K562 (cell line): ENCODE data around the gene RGS7. TPM values are rescaled to one million over a fixed set of nuclear protein-coding genes. Genes with fewer than 3 reads are reported as not detected.

ENCODE experiments used
- ATAC-seq: fragments of 200-7000 bp; cut with Tn5 transposase; 3 replicates; pipeline ENCODE4 v1.9.1; 2020; ENCODE audit warnings: moderate library complexity
- BruUV-seq: library from RNA; stranded (reverse); fragments of 400-500 nt; replicated peaks from 2 replicates; lab custom pipeline; 2021; lab: Mats Ljungman, UMichigan
- CTCF ChIA-PET: fragments of 300-600 bp; formaldehyde crosslinking; extraction: SDS; loops from one replicate; lab custom pipeline; 2021; ENCODE audit warnings: low intra/inter-chr PET ratio; lab: Yijun Ruan, JAX
- POLR2A ChIA-PET: fragments of 300-600, 350-650 bp; sonication (Branson Sonifier 250); formaldehyde crosslinking; extraction: SDS; loops from one replicate; lab custom pipeline; 2021; ENCODE audit warnings: antibody characterized with exemption, inconsistent platforms; lab: Yijun Ruan, JAX
- DNase-seq, 4 experiments: peaks; one replicate each; pipeline versions ENCODE4 v3.0.0 to v3.0.0-alpha.2; 2011 to 2018; ENCODE audit warnings: low spot score in 3 of 4, mixed read lengths in 3 of 4; ENCODE audit errors: extremely low read depth in 1 of 4
- FAIRE-seq: peaks from 2 replicates; lab custom pipeline; 2011; peaks lifted over from hg19 to GRCh38; lab: Jason Lieb, UNC
- H2AFZ ChIP-seq: 2 replicates; pipeline ENCODE4 v1.6.0; 2011; ENCODE audit warnings: low read depth, low read length, control low read depth, inconsistent platforms
- H3K27ac ChIP-seq: fragments of 200-600 bp; 3 replicates; pipeline ENCODE4 v1.8.0; 2011; ENCODE audit warnings: low read depth, mild to moderate bottlenecking, control low read depth, inconsistent platforms, low read length, moderate library complexity, mixed read lengths; ENCODE audit errors: extremely low read depth
- H3K27me3 ChIP-seq, 2 experiments: fragments of 300-600 bp in 1 of 2; 2 replicates in 1 of 2; 3 replicates in 1 of 2; pipeline versions ENCODE4 v1.6.0 to v1.8.0; 2011; ENCODE audit warnings: inconsistent platforms in 2 of 2, low read length in 2 of 2, mild to moderate bottlenecking in 1 of 2, mixed read lengths in 1 of 2, moderate library complexity in 1 of 2; ENCODE audit not compliant: control insufficient read depth in 2 of 2, insufficient read depth in 2 of 2
- H3K36me3 ChIP-seq: fragments of 300-600 bp; 3 replicates; pipeline ENCODE4 v1.8.0; 2011; ENCODE audit warnings: mild to moderate bottlenecking, low read length, inconsistent platforms; ENCODE audit not compliant: control insufficient read depth, insufficient read depth
- H3K4me1 ChIP-seq, 2 experiments: fragments of 200-600 bp in 1 of 2; replicated peaks in 1 of 2; 2 replicates in 1 of 2; 3 replicates in 1 of 2; pipeline versions ENCODE4 v1.5.1 to v1.8.0; 2011; ENCODE audit warnings: inconsistent platforms in 2 of 2, low read length in 2 of 2, mild to moderate bottlenecking in 1 of 2, mixed read lengths in 1 of 2, moderate library complexity in 1 of 2; ENCODE audit not compliant: control insufficient read depth in 2 of 2, insufficient read depth in 2 of 2
- H3K4me2 ChIP-seq: 2 replicates; pipeline ENCODE4 v1.6.1; 2011; ENCODE audit warnings: low read length, control low read depth, inconsistent platforms, mixed read lengths; ENCODE audit not compliant: insufficient read depth
- H3K4me3 ChIP-seq: fragments of 200-600 bp; sonication (generic), shearing (Covaris generic); 2 replicates; pipeline ENCODE4 v1.5.1; 2016; ENCODE audit warnings: control low read depth, inconsistent platforms
- H3K79me2 ChIP-seq: fragments of 200-600 bp; 3 replicates; pipeline ENCODE4 v1.8.0; 2011; ENCODE audit warnings: low read length, inconsistent platforms; ENCODE audit not compliant: control insufficient read depth, insufficient read depth
- H3K9ac ChIP-seq, 2 experiments: 2 replicates each; pipeline versions ENCODE4 v1.6.0 to v1.6.1; 2011; ENCODE audit warnings: low read depth in 2 of 2, low read length in 2 of 2, control low read depth in 1 of 2, inconsistent platforms in 1 of 2, mild to moderate bottlenecking in 1 of 2, mixed read lengths in 1 of 2; ENCODE audit not compliant: insufficient read depth in 1 of 2
- H3K9me1 ChIP-seq: one replicate; pipeline ENCODE4 v1.6.0; 2011; ENCODE audit warnings: inconsistent platforms, mild to moderate bottlenecking, low read length, moderate library complexity; ENCODE audit not compliant: control insufficient read depth, insufficient read depth
- H3K9me3 ChIP-seq: replicated peaks from 2 replicates; pipeline ENCODE4 v1.5.1; 2011; ENCODE audit warnings: low read depth, low read length, inconsistent platforms; ENCODE audit not compliant: control insufficient read depth, insufficient read depth
- H4K20me1 ChIP-seq: replicated peaks from 2 replicates; pipeline ENCODE4 v1.6.1; 2011; ENCODE audit warnings: low read length, inconsistent platforms, mixed read lengths; ENCODE audit not compliant: control insufficient read depth, insufficient read depth
- HNRNPH1 ChIP-seq: fragments of 200-400 bp; formaldehyde crosslinking; optimal IDR thresholded peaks from 2 replicates; pipeline ENCODE3; 2017; ENCODE audit warnings: low read depth, mild to moderate bottlenecking, low read length, moderate library complexity
- NFIX ChIP-seq: fragments of 250-450 bp; sonication (Bioruptor Pico); IDR thresholded peaks from 2 replicates; pipeline ENCODE4 v1.4.0; 2020; ENCODE audit warnings: low read depth, mild to moderate bottlenecking, moderate library complexity
- NRF1 ChIP-seq, 2 experiments: fragments of 450-650 bp; IDR thresholded peaks in 1 of 2; conservative IDR thresholded peaks in 1 of 2; 2 replicates each; pipeline ENCODE4 v1.6.1; 2014; ENCODE audit warnings: mild to moderate bottlenecking in 2 of 2
- SMARCC2 ChIP-seq: fragments of 450-650 bp; IDR thresholded peaks from 2 replicates; pipeline ENCODE4 v1.6.1; 2017; ENCODE audit warnings: antibody characterized with exemption, moderate library complexity, mild to moderate bottlenecking, low read depth
- ZNF143 ChIP-seq: sonication (generic); formaldehyde crosslinking; IDR thresholded peaks from 2 replicates; pipeline ENCODE4 v1.9.0; 2022; ENCODE audit warnings: mild to moderate bottlenecking, missing genetic modification reagents
- ZNF77 ChIP-seq: fragments of 250-450 bp; sonication (Bioruptor Pico); IDR thresholded peaks from 2 replicates; pipeline ENCODE4 v1.5.0; 2020
- WGBS: fragments of 100-300 bp; shearing (Covaris generic); methylation state at CpG from one replicate; pipeline ENCODE4 v1.1.6; 2016; ENCODE audit warnings: low coverage, mixed read lengths; ENCODE audit not compliant: insufficient coverage; ENCODE audit errors: missing lambda C conversion rate; 5-methylcytosine and 5-hydroxymethylcytosine counted together
- in situ Hi-C: fragments of 300-500 bp; cut with MboI; formaldehyde crosslinking; loops from 4 replicates; pipeline ENCODE4 v1.15.0; 2018; ENCODE audit warnings: inconsistent platforms, mixed read lengths
- intact Hi-C: fragments of 100-400 bp; cut with micrococcal nuclease; formaldehyde crosslinking; loops from 2 replicates; pipeline ENCODE4 v1.14.2; 2022
- polyA plus RNA-seq, 8 experiments: library from polyadenylated mRNA; depleted of rRNA in 4 of 8; stranded (reverse) in 5 of 8; unstranded in 3 of 8; fragments of >200 nt; fragmentation: Nextera tagmentation in 2 of 8; fragmentation: Illumina TruSeq in 1 of 8; extraction: Ambion mirVana in 2 of 8; extraction: Trizol in 1 of 8; gene quantifications; 2 replicates each; pipeline versions ENCODE4 v1.2.1 to v1.2.3, GENCODE V29; 2011 to 2014; ENCODE audit warnings: inconsistent platforms in 1 of 8, missing spikeins in 1 of 8
- total RNA-seq, 7 experiments: library from RNA; depleted of rRNA in 6 of 7; stranded (reverse); fragments of >200 nt in 6 of 7; fragmentation: Illumina TruSeq in 2 of 7; extraction: Trizol in 2 of 7; gene quantifications; 2 replicates each; pipeline versions ENCODE4 v1.2.1 to v1.2.3, GENCODE V29; 2011 to 2021; ENCODE audit warnings: low replicate concordance in 1 of 7
- TF ChIP-seq, protein P1 (sequence below): sonication (generic); formaldehyde crosslinking; IDR thresholded peaks from 2 replicates; pipeline ENCODE4 v1.8.1; 2022; ENCODE audit warnings: missing genetic modification reagents
- TF ChIP-seq, protein P2 (sequence below): IDR thresholded peaks from 2 replicates; pipeline ENCODE4 v1.6.1; 2011; ENCODE audit warnings: borderline replicate concordance, low read depth, mild to moderate bottlenecking, moderate library complexity, low read length; ENCODE audit not compliant: insufficient read depth, poor library complexity, severe bottlenecking
- TF ChIP-seq, protein P3 (sequence below), 2 experiments: fragments of 150-350 bp in 1 of 2; IDR thresholded peaks; 2 replicates each; pipeline ENCODE4 v1.6.1; 2012 to 2016; ENCODE audit warnings: low read depth in 2 of 2, low read length in 2 of 2, mild to moderate bottlenecking in 1 of 2, moderate library complexity in 1 of 2
- TF ChIP-seq, protein P4 (sequence below), 2 experiments: fragments of 450-650 bp; conservative IDR thresholded peaks; 2 replicates each; pipeline ENCODE4 v1.6.1; 2017; ENCODE audit warnings: mild to moderate bottlenecking in 2 of 2, moderate library complexity in 2 of 2

The RGS7 gene
- total and polyA plus RNA-seq, 9 of the 15 experiments (the other 6 are each of a cell fraction or from before 2014, with no cell fraction given), result not detected

DNA sequence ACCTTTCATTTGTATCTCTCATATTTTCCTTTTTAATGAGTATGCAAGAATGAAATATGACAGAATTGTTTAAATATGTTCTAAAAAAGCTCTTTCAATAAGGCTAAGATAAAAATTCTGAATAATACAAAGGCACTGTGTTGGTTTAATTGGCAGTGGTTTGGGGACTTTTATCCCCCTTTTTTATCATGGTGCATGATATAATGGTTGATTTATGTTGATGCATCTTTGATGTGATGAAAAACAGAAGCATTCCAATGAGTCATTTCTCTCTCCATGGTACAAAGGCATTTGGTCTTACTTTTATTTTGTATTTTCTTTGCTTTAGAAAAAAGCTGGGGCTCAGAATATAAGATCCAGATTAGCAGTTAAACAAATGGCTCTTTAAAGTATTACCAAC is 617.9 kb downstream of the RGS7 start (continued):
- TF ChIP-seq HNRNPH1 (no peak), ZNF77 (CRISPR knock-in tag) (no peak), SMARCC2 (no peak)

DNA sequence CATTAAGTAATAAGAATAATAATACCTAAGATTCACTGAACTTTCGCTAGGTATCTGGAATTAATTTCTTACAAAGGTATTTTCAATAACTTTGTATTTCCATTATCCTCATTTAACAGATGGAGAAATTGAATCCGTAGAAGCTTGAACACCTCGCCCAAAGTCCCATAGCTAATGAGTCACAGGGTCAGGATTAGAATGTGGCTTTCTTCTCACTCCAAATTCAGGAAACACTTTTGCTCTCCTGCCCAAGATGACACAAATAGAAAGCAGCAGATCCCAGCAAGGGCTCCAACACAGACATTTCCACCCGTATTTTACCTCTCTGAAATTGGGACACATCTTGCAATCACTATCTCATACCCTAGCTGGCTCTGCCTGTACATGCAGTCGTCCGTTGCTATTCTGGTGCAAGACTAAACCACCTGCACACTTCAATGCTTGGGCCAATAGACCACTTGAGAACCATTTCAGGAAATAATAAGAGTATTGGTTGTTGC is 619.2 kb downstream of the RGS7 start:
- Histone ChIP-seq H3K79me2 (no peaks in the 10 kb centered on the region), H3K4me3 (no peak overlapping the region), H3K4me2 (no peak overlapping the region), H3K9me3 (no peaks in the 10 kb centered on the region; the same call in 1 of the 2 replicates), H3K4me1 (no peaks in the 10 kb centered on the region), H3K36me3 (no peaks in the 10 kb centered on the region), H2AFZ (no peak overlapping the region), H3K27me3 (no peaks in the 10 kb centered on the region), H4K20me1 (no peaks in the 10 kb centered on the region), H3K9me1 (no peaks in the 10 kb centered on the region), H3K9ac (no peak overlapping the region), H3K27ac (no peak overlapping the region)
- DNase-seq (no peak), ATAC-seq (no peak), FAIRE-seq (no peak)
- in situ Hi-C loops (loop anchor here (25.0 kb wide), 1 partner anchor 1274 kb away; no protein-coding TSS in a partner anchor), intact Hi-C loops (no loop called here)
- WGBS, result 1% methylated on average over 6 of the region's 6 CpGs
- no TSS peak for BruUV-seq
- CTCF ChIA-PET, result no interaction called here
- POLR2A ChIA-PET, result no interaction called here
- TF ChIP-seq, protein P1, sequence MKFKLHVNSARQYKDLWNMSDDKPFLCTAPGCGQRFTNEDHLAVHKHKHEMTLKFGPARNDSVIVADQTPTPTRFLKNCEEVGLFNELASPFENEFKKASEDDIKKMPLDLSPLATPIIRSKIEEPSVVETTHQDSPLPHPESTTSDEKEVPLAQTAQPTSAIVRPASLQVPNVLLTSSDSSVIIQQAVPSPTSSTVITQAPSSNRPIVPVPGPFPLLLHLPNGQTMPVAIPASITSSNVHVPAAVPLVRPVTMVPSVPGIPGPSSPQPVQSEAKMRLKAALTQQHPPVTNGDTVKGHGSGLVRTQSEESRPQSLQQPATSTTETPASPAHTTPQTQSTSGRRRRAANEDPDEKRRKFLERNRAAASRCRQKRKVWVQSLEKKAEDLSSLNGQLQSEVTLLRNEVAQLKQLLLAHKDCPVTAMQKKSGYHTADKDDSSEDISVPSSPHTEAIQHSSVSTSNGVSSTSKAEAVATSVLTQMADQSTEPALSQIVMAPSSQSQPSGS (CRISPR knock-in tag), result no peak
- TF ChIP-seq, protein P2, sequence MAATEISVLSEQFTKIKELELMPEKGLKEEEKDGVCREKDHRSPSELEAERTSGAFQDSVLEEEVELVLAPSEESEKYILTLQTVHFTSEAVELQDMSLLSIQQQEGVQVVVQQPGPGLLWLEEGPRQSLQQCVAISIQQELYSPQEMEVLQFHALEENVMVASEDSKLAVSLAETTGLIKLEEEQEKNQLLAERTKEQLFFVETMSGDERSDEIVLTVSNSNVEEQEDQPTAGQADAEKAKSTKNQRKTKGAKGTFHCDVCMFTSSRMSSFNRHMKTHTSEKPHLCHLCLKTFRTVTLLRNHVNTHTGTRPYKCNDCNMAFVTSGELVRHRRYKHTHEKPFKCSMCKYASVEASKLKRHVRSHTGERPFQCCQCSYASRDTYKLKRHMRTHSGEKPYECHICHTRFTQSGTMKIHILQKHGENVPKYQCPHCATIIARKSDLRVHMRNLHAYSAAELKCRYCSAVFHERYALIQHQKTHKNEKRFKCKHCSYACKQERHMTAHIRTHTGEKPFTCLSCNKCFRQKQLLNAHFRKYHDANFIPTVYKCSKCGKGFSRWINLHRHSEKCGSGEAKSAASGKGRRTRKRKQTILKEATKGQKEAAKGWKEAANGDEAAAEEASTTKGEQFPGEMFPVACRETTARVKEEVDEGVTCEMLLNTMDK, result no peak
- TF ChIP-seq, protein P3, sequence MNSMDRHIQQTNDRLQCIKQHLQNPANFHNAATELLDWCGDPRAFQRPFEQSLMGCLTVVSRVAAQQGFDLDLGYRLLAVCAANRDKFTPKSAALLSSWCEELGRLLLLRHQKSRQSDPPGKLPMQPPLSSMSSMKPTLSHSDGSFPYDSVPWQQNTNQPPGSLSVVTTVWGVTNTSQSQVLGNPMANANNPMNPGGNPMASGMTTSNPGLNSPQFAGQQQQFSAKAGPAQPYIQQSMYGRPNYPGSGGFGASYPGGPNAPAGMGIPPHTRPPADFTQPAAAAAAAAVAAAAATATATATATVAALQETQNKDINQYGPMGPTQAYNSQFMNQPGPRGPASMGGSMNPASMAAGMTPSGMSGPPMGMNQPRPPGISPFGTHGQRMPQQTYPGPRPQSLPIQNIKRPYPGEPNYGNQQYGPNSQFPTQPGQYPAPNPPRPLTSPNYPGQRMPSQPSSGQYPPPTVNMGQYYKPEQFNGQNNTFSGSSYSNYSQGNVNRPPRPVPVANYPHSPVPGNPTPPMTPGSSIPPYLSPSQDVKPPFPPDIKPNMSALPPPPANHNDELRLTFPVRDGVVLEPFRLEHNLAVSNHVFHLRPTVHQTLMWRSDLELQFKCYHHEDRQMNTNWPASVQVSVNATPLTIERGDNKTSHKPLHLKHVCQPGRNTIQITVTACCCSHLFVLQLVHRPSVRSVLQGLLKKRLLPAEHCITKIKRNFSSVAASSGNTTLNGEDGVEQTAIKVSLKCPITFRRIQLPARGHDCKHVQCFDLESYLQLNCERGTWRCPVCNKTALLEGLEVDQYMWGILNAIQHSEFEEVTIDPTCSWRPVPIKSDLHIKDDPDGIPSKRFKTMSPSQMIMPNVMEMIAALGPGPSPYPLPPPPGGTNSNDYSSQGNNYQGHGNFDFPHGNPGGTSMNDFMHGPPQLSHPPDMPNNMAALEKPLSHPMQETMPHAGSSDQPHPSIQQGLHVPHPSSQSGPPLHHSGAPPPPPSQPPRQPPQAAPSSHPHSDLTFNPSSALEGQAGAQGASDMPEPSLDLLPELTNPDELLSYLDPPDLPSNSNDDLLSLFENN (IDR thresholded peaks at IDR 0.05; ENCODE audit: low read depth in 2 of 2, low read length in 2 of 2), result no peak
- TF ChIP-seq ZNF143, result no peak
- TF ChIP-seq, protein P4, sequence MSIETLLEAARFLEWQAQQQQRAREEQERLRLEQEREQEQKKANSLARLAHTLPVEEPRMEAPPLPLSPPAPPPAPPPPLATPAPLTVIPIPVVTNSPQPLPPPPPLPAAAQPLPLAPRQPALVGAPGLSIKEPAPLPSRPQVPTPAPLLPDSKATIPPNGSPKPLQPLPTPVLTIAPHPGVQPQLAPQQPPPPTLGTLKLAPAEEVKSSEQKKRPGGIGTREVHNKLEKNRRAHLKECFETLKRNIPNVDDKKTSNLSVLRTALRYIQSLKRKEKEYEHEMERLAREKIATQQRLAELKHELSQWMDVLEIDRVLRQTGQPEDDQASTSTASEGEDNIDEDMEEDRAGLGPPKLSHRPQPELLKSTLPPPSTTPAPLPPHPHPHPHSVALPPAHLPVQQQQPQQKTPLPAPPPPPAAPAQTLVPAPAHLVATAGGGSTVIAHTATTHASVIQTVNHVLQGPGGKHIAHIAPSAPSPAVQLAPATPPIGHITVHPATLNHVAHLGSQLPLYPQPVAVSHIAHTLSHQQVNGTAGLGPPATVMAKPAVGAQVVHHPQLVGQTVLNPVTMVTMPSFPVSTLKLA (conservative IDR thresholded peaks at IDR 0.05), result no peak
- no peak for TF ChIP-seq NFIX (CRISPR knock-in tag)
- TF ChIP-seq NRF1 (conservative IDR thresholded peaks at IDR 0.05 in 1 of 2, IDR thresholded peaks at IDR 0.05 in 1 of 2), result no peak
